T-cell (primary cell): ENCODE results near the gene LDLRAD4. TPM values are rescaled to one million over a fixed set of nuclear protein-coding genes. Genes with fewer than 3 reads are reported as not detected.
A peak's percentile ranks its signal among the peaks of the same experiment; 100 is the strongest.

Experiments used
- ATAC-seq, 4 experiments: fragments of 200-7000 bp in 3 of 4; fragments of 150-1000 bp in 1 of 4; cut with Tn5 transposase; replicated peaks in 1 of 4; 1 replicate in 3 of 4; 2 replicates in 1 of 4; pipeline ENCODE4 v1.10.0; 2021; ENCODE audit warnings: moderate library complexity in 3 of 4, mild to moderate bottlenecking in 2 of 4, moderate number of reproducible peaks in 1 of 4
- CTCF ChIA-PET, 2 donors: fragments of 300-600 bp; sonication (Branson Sonifier 250); formaldehyde crosslinking; loops; one replicate each; lab custom pipeline; 2022; ENCODE audit warnings: antibody characterized with exemption in 2 of 2; lab: Charles Lee
- POLR2A ChIA-PET, 2 donors: fragments of 300-600 bp; sonication (Branson Sonifier 250); formaldehyde crosslinking; loops; one replicate each; lab custom pipeline; 2022; ENCODE audit warnings: antibody characterized with exemption in 2 of 2; lab: Charles Lee
- DNase-seq, 35 experiments: peaks; one replicate each; pipeline versions ENCODE4 v3.0.0 to v3.0.0-alpha.2; 2013 to 2023
- H3K27ac ChIP-seq: one replicate; pipeline ENCODE4 v1.5.1; 2013; ENCODE audit warnings: low read length
- H3K27me3 ChIP-seq, 2 experiments: replicated peaks in 1 of 2; 1 replicate in 1 of 2; 2 replicates in 1 of 2; pipeline versions ENCODE4 v1.6.1 to v1.7.0; 2013; ENCODE audit warnings: low read length in 1 of 2, mixed read lengths in 1 of 2; ENCODE audit not compliant: control insufficient read depth in 2 of 2, insufficient read depth in 2 of 2; ENCODE audit errors: extremely low read depth in 1 of 2
- H3K36me3 ChIP-seq, 2 donors: 1 replicate in 1 of 2; 2 replicates in 1 of 2; pipeline versions ENCODE4 v1.6.1 to v1.7.0; 2013; ENCODE audit warnings: low read length in 1 of 2; ENCODE audit not compliant: control insufficient read depth in 2 of 2, insufficient read depth in 1 of 2; ENCODE audit errors: extremely low read depth in 1 of 2
- H3K4me1 ChIP-seq, 2 experiments: 1 replicate in 1 of 2; 2 replicates in 1 of 2; pipeline versions ENCODE4 v1.6.1 to v1.7.0; 2013; ENCODE audit warnings: low read length in 2 of 2, mixed read lengths in 1 of 2; ENCODE audit not compliant: insufficient read depth in 2 of 2, control insufficient read depth in 1 of 2; ENCODE audit errors: extremely low read depth in 1 of 2
- H3K4me3 ChIP-seq, 2 donors: 1 replicate in 1 of 2; 2 replicates in 1 of 2; pipeline versions ENCODE4 v1.5.1 to v1.7.0; 2013; ENCODE audit warnings: mild to moderate bottlenecking in 2 of 2, low read length in 1 of 2, moderate library complexity in 1 of 2; ENCODE audit not compliant: control insufficient read depth in 1 of 2; ENCODE audit errors: extremely low read depth in 1 of 2
- H3K9me3 ChIP-seq: 2 replicates; pipeline ENCODE4 v1.7.0; 2013
- H3K27ac Mint-ChIP-seq, 2 donors: one replicate each; pipeline ENCODE4 v1.8.0; 2020 to 2021; ENCODE audit warnings: mild to moderate bottlenecking in 2 of 2, mixed read lengths in 2 of 2
- H3K27me3 Mint-ChIP-seq, 2 donors: one replicate each; pipeline ENCODE4 v1.8.0; 2021 to 2022; ENCODE audit warnings: mixed read lengths in 2 of 2
- H3K36me3 Mint-ChIP-seq: one replicate; pipeline ENCODE4 v1.8.0; 2021; ENCODE audit warnings: mixed read lengths
- H3K4me1 Mint-ChIP-seq, 3 donors: one replicate each; pipeline ENCODE4 v1.8.0; 2020 to 2022; ENCODE audit warnings: mixed read lengths in 3 of 3, mild to moderate bottlenecking in 1 of 3
- H3K4me3 Mint-ChIP-seq, 3 donors: one replicate each; pipeline ENCODE4 v1.8.0; 2020 to 2022; ENCODE audit warnings: mild to moderate bottlenecking in 3 of 3, mixed read lengths in 3 of 3, moderate library complexity in 3 of 3
- H3K9me3 Mint-ChIP-seq, 3 donors: one replicate each; pipeline ENCODE4 v1.8.0; 2020 to 2022; ENCODE audit warnings: mixed read lengths in 3 of 3
- WGBS: methylation state at CpG from one replicate; pipeline ENCODE4 v1.1.5; 2013; ENCODE audit warnings: missing lambda C conversion rate; ENCODE audit not compliant: insufficient coverage; 5-methylcytosine and 5-hydroxymethylcytosine counted together
- total RNA-seq, 35 experiments: library from RNA in 6 of 35; stranded (reverse) in 6 of 35; fragments of 120-200 nt in 1 of 35; gene quantifications; one replicate each; pipeline versions ENCODE4 v1.2.1 to v1.2.4 and lab custom pipeline; 2013 to 2026

Gene LDLRAD4
- total RNA-seq, 5 donors from 2014 or later (not counting 1 experiment from before 2014, with no cell fraction given) = 57.6 to 80.8 (median 72.4) TPM

GRCh38 chr18:13646633-13647032 lies 428.1 kb downstream of the LDLRAD4 start:
- Mint-ChIP-seq H3K36me3 (peaks cover 28% of the 10 kb centered on the region), H3K27me3 (no peaks in the 10 kb centered on the region), H3K4me1 (no peaks in the 10 kb centered on the region), H3K27ac (no peak overlapping the region), H3K4me3 (no peak overlapping the region), H3K9me3 (no peaks in the 10 kb centered on the region)
- H3K4me3 ChIP-seq = no peak overlapping the region
- ChIA-PET POLR2A (no interaction called here), CTCF (no interaction called here)
- H3K4me1 ChIP-seq = no peaks in the 10 kb centered on the region
- WGBS = no CpG with 5 or more reads among the region's 4 CpGs
- no peaks in the 10 kb centered on the region for H3K27me3 ChIP-seq
- H3K27ac ChIP-seq = no peak overlapping the region
- peaks cover 10 to 24% of the 10 kb centered on the region in 2 donors for H3K36me3 ChIP-seq
- H3K9me3 ChIP-seq = no peaks in the 10 kb centered on the region
- no peak for ATAC-seq
- DNase-seq = no peak

GRCh38 chr18:13647761-13648160 lies 429.2 kb downstream of the LDLRAD4 start:
- no peak overlapping the region for H3K4me3 ChIP-seq
- no peaks in the 10 kb centered on the region for H3K4me1 ChIP-seq
- ChIA-PET POLR2A (no interaction called here), CTCF (no interaction called here)
- Mint-ChIP-seq H3K4me1 (no peaks in the 10 kb centered on the region), H3K4me3 (no peak overlapping the region), H3K27ac (no peak overlapping the region), H3K36me3 (peaks cover 28% of the 10 kb centered on the region), H3K27me3 (no peaks in the 10 kb centered on the region), H3K9me3 (no peaks in the 10 kb centered on the region)
- no peak overlapping the region for H3K27ac ChIP-seq
- H3K9me3 ChIP-seq = no peaks in the 10 kb centered on the region
- WGBS = 94% methylated on average over 4 of the region's 4 CpGs
- DNase-seq (no peak), ATAC-seq (no peak)
- peaks cover 4 to 24% of the 10 kb centered on the region in 2 donors for H3K36me3 ChIP-seq
- no peaks in the 10 kb centered on the region for H3K27me3 ChIP-seq

- H3K4me1 ChIP-seq = no peaks in the 10 kb centered on the region
- ChIA-PET CTCF (no interaction called here), POLR2A (no interaction called here)
- Mint-ChIP-seq H3K9me3 (no peaks in the 10 kb centered on the region), H3K36me3 (peaks cover 27% of the 10 kb centered on the region), H3K27ac (peak overlapping the region in 1 of 2 donors; percentile 1), H3K4me3 (no peak overlapping the region), H3K4me1 (no peaks in the 10 kb centered on the region), H3K27me3 (no peaks in the 10 kb centered on the region)
- DNase-seq (no peak), ATAC-seq (no peak)
- no peak overlapping the region for H3K27ac ChIP-seq
- H3K27me3 ChIP-seq = no peaks in the 10 kb centered on the region
- H3K9me3 ChIP-seq = no peaks in the 10 kb centered on the region
- WGBS = 86% methylated on average over 10 of the region's 23 CpGs
- peaks cover 4 to 21% of the 10 kb centered on the region in 2 donors for H3K36me3 ChIP-seq
- H3K4me3 ChIP-seq = no peak overlapping the region
Measured at GRCh38 chr18:13649397-13650390, 431.1 kb downstream of the LDLRAD4 start.

GRCh38 chr18:13653746-13654433 lies 435.3 kb downstream of the LDLRAD4 start:
- H3K36me3 ChIP-seq = no peaks in the 10 kb centered on the region
- WGBS = 79% methylated on average over 9 of the region's 13 CpGs
- no peaks in the 10 kb centered on the region for H3K9me3 Mint-ChIP-seq
- no peaks in the 10 kb centered on the region for H3K36me3 Mint-ChIP-seq
- H3K4me3 Mint-ChIP-seq = no peak overlapping the region
- H3K4me3 ChIP-seq = no peak overlapping the region
- no peaks in the 10 kb centered on the region for H3K27me3 ChIP-seq
- ChIA-PET CTCF (interaction anchor here in 1 of 2 donors (0.7 kb wide), 1 partner anchor 9 kb away, joined by 4 read pairs; no protein-coding TSS in a partner anchor), POLR2A (no interaction called here)
- no peak for DNase-seq
- no peak overlapping the region for H3K27ac Mint-ChIP-seq
- H3K4me1 ChIP-seq = no peaks in the 10 kb centered on the region
- no peak overlapping the region for H3K27ac ChIP-seq
- ATAC-seq = no peak
- no peaks in the 10 kb centered on the region for H3K9me3 ChIP-seq
- H3K4me1 Mint-ChIP-seq = no peaks in the 10 kb centered on the region
- no peaks in the 10 kb centered on the region for H3K27me3 Mint-ChIP-seq

- Mint-ChIP-seq H3K27ac (no peak overlapping the region), H3K36me3 (no peaks in the 10 kb centered on the region), H3K4me1 (no peaks in the 10 kb centered on the region), H3K4me3 (no peak overlapping the region), H3K27me3 (no peaks in the 10 kb centered on the region), H3K9me3 (no peaks in the 10 kb centered on the region)
- Histone ChIP-seq H3K4me1 (no peaks in the 10 kb centered on the region), H3K27ac (no peak overlapping the region), H3K4me3 (no peak overlapping the region), H3K36me3 (no peaks in the 10 kb centered on the region), H3K9me3 (no peaks in the 10 kb centered on the region), H3K27me3 (no peaks in the 10 kb centered on the region)
- no peak for ATAC-seq
- ChIA-PET POLR2A (interaction anchor here in 1 of 2 donors (0.5 kb wide), 1 partner anchor 1025 kb away, joined by 3 read pairs; no protein-coding TSS in a partner anchor), CTCF (interaction anchor here in 1 of 2 donors (0.7 kb wide), 1 partner anchor 141 kb away, joined by 5 read pairs; no protein-coding TSS in a partner anchor)
- no peak for DNase-seq
- WGBS = 76% methylated on average over 6 of the region's 7 CpGs
Measured at GRCh38 chr18:13657974-13658373, 439.4 kb downstream of the LDLRAD4 start.

GRCh38 chr18:13658436-13659204 lies 440.1 kb downstream of the LDLRAD4 start:
- Mint-ChIP-seq H3K4me1 (no peaks in the 10 kb centered on the region), H3K36me3 (no peaks in the 10 kb centered on the region), H3K27me3 (no peaks in the 10 kb centered on the region), H3K4me3 (no peak overlapping the region), H3K27ac (no peak overlapping the region), H3K9me3 (no peaks in the 10 kb centered on the region)
- Histone ChIP-seq H3K27ac (no peak overlapping the region), H3K27me3 (no peaks in the 10 kb centered on the region), H3K36me3 (no peaks in the 10 kb centered on the region), H3K9me3 (no peaks in the 10 kb centered on the region), H3K4me3 (no peak overlapping the region), H3K4me1 (no peaks in the 10 kb centered on the region)
- CTCF ChIA-PET = no interaction called here
- POLR2A ChIA-PET = interaction anchor here in 1 of 2 donors (0.5 kb wide), 2 partner anchors 13 to 1025 kb away, joined by 3 to 6 read pairs; no protein-coding TSS in a partner anchor
- WGBS = 93% methylated on average over 3 of the region's 8 CpGs
- ATAC-seq (no peak), DNase-seq (no peak)
